Panc1 (cell line): ENCODE measurements around the gene DEXI.

Experiments
- CTCF ChIP-seq: fragments of 450-650 bp; IDR thresholded peaks from 2 replicates; pipeline ENCODE4 v1.5.1; 2017; ENCODE audit warnings: mild to moderate bottlenecking
- POLR2AphosphoS5 ChIP-seq: IDR thresholded peaks from 2 replicates; pipeline ENCODE4 v1.6.1; 2012; ENCODE audit warnings: mild to moderate bottlenecking, low read depth, low read length, moderate library complexity

- TF ChIP-seq CTCF: no peak
- no peak for TF ChIP-seq POLR2AphosphoS5
Observed at GRCh38 chr16:10926094-10926493, 16.2 kb downstream of the DEXI start.
